Endothelial cell of umbilical vein (primary cell): ENCODE results near the gene OR2H1.
"Not testable (repeated sequence)": the region's sequence is repeated elsewhere in the genome, so short reads cannot be mapped to it uniquely, and the experiment has no call there.

Experiments
- EZH2 ChIP-seq: IDR thresholded peaks from 2 replicates; pipeline ENCODE4 v1.6.1; 2012; ENCODE audit warnings: borderline replicate concordance, low read depth, mild to moderate bottlenecking, moderate library complexity, low read length, inconsistent platforms; ENCODE audit not compliant: severe bottlenecking
- FOS ChIP-seq: IDR thresholded peaks from 2 replicates; pipeline ENCODE4 v1.6.1; 2011; ENCODE audit warnings: mild to moderate bottlenecking, low read length, moderate library complexity, borderline replicate concordance; ENCODE audit not compliant: insufficient read depth
- JUN ChIP-seq: IDR thresholded peaks from 2 replicates; pipeline ENCODE4 v1.6.1; 2011; ENCODE audit warnings: borderline replicate concordance, low read depth; ENCODE audit not compliant: insufficient read length, insufficient read depth
- MAX ChIP-seq: IDR thresholded peaks from 2 replicates; pipeline ENCODE4 v1.6.1; 2011; ENCODE audit not compliant: insufficient read depth, insufficient read length
- MYC ChIP-seq: IDR thresholded peaks from one replicate; pipeline ENCODE4 v1.6.1; 2011; ENCODE audit warnings: mild to moderate bottlenecking, low read depth, low read length
- POLR2A ChIP-seq: IDR thresholded peaks from 2 replicates; pipeline ENCODE4 v1.6.1; 2012; ENCODE audit warnings: low read depth, mild to moderate bottlenecking, control low read depth, low read length
- POLR2AphosphoS5 ChIP-seq: IDR thresholded peaks from 2 replicates; pipeline ENCODE4 v1.6.1; 2012; ENCODE audit warnings: low read depth, mild to moderate bottlenecking, control low read depth, low read length, moderate library complexity; ENCODE audit not compliant: insufficient read depth
- TF ChIP-seq, protein P1 (sequence below), 2 donors: IDR thresholded peaks; 1 replicate in 1 of 2; 2 replicates in 1 of 2; pipeline ENCODE4 v1.5.1; 2011; ENCODE audit warnings: low read length in 2 of 2, mild to moderate bottlenecking in 2 of 2, moderate library complexity in 2 of 2, control low read depth in 1 of 2, inconsistent platforms in 1 of 2, low read depth in 1 of 2; ENCODE audit not compliant: insufficient read depth in 1 of 2; ENCODE audit errors: extremely low read depth in 1 of 2

DNA sequence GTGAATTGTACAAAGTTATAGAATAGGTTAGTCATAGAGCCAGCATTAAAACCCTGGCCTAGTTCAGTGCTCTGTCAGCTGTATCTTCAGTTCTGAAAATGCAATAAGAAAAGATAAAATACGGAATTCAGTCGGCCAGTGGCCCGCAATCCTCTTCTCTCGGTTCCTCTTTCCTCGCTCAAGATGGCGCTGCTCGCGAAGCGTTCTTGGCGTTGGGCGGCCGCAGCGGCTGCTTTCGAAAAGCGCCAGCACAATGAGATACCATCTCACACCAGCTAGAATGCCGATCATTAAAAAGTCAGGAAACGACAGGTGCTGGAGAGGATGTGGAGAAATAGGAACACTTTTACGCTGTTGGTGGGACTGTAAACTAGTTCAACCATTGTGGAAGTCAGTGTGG lies 20.2 kb upstream of the OR2H1 start:
- not testable (repeated sequence) for TF ChIP-seq POLR2AphosphoS5, MAX, POLR2A, EZH2, FOS, MYC, JUN
- TF ChIP-seq, protein P1, sequence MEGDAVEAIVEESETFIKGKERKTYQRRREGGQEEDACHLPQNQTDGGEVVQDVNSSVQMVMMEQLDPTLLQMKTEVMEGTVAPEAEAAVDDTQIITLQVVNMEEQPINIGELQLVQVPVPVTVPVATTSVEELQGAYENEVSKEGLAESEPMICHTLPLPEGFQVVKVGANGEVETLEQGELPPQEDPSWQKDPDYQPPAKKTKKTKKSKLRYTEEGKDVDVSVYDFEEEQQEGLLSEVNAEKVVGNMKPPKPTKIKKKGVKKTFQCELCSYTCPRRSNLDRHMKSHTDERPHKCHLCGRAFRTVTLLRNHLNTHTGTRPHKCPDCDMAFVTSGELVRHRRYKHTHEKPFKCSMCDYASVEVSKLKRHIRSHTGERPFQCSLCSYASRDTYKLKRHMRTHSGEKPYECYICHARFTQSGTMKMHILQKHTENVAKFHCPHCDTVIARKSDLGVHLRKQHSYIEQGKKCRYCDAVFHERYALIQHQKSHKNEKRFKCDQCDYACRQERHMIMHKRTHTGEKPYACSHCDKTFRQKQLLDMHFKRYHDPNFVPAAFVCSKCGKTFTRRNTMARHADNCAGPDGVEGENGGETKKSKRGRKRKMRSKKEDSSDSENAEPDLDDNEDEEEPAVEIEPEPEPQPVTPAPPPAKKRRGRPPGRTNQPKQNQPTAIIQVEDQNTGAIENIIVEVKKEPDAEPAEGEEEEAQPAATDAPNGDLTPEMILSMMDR (IDR thresholded peaks at IDR 0.05; ENCODE audit: extremely low read depth in 1 of 2, insufficient read depth in 1 of 2, low read depth in 1 of 2, low read length in 2 of 2): not testable (repeated sequence)
